Measurements from ENCODE around the gene OAS3.

GRCh38 chr12:112898380-112898779 is 39.9 kb upstream of the OAS3 start:
- no peak for TF ChIP-seq CTCF (conservative IDR thresholded peaks at IDR 0.05 in 1 of 2, IDR thresholded peaks at IDR 0.05 in 1 of 2; ENCODE audit: extremely low read depth in 1 of 2, insufficient read depth in 1 of 2, low read depth in 1 of 2, low read length in 2 of 2)
- TF ChIP-seq EZH2 (IDR thresholded peaks at IDR 0.05; ENCODE audit: borderline replicate concordance, low read length), result no peak

Measured in mammary epithelial cell (primary cell).